ENCODE results near the gene SELENOO. TPM values are rescaled to one million over a fixed set of nuclear protein-coding genes. Genes with fewer than 3 reads are reported as not detected.

SELENOO gene
- total and polyA plus RNA-seq, 2 donors from 2014 or later, result 19.7 to 42.8 TPM

GRCh38 chr22:50189184-50189848, 11.5 kb upstream of the SELENOO start:
- H3K36me3 ChIP-seq (ENCODE audit: control insufficient read depth in 2 of 3, insufficient read depth in 3 of 3, low read length in 3 of 3), result peaks cover 0 to under 1% (median 0%) of the 10 kb centered on the region in 3 donors
- no peak overlapping the region for H3K9ac ChIP-seq (ENCODE audit: low read length in 3 of 3)
- DNase-seq (peak in 2 of 5 donors; percentile 66 to 88), FAIRE-seq (no peak)
- no peak overlapping the region for H3K27ac ChIP-seq (ENCODE audit: low read depth in 2 of 2, low read length in 2 of 2)
- intact Hi-C loops (cut with DNase I), result no loop called here
- H3K4me3 ChIP-seq (ENCODE audit: low read length in 3 of 3), result no peak overlapping the region
- H3K4me1 ChIP-seq (ENCODE audit: control insufficient read depth in 2 of 3, insufficient read depth in 2 of 3, low read depth in 1 of 3, low read length in 3 of 3), result peaks cover 0 to 33% (median 4%) of the 10 kb centered on the region in 3 donors
- H3K9me3 ChIP-seq (ENCODE audit: control insufficient read depth in 2 of 3, insufficient read depth in 1 of 3, low read length in 3 of 3), result no peaks in the 10 kb centered on the region
- TF ChIP-seq CTCF (IDR thresholded peaks at IDR 0.05; ENCODE audit: borderline replicate concordance, extremely low read depth, insufficient read depth), result no peak
- H3K27me3 ChIP-seq (ENCODE audit: control insufficient read depth, insufficient read depth, low read length), result no peaks in the 10 kb centered on the region

GRCh38 chr22:50189849-50190181, 11.0 kb upstream of the SELENOO start:
- no peak overlapping the region for H3K9ac ChIP-seq (ENCODE audit: low read length in 3 of 3)
- H3K4me3 ChIP-seq (ENCODE audit: low read length in 3 of 3), result peak overlapping the region in 1 of 3 donors; percentile 47
- H3K27ac ChIP-seq (ENCODE audit: low read depth in 2 of 2, low read length in 2 of 2), result peak overlapping the region in 1 of 2 donors; percentile 63
- TF ChIP-seq CTCF (IDR thresholded peaks at IDR 0.05; ENCODE audit: borderline replicate concordance, extremely low read depth, insufficient read depth), result no peak
- peaks cover 0 to 3% (median 3%) of the 10 kb centered on the region in 3 donors for H3K36me3 ChIP-seq (ENCODE audit: control insufficient read depth in 2 of 3, insufficient read depth in 3 of 3, low read length in 3 of 3)
- H3K9me3 ChIP-seq (ENCODE audit: control insufficient read depth in 2 of 3, insufficient read depth in 1 of 3, low read length in 3 of 3), result no peaks in the 10 kb centered on the region
- DNase-seq, result no peak
- intact Hi-C loops (cut with DNase I), result no loop called here
- H3K27me3 ChIP-seq (ENCODE audit: control insufficient read depth, insufficient read depth, low read length), result no peaks in the 10 kb centered on the region
- H3K4me1 ChIP-seq (ENCODE audit: control insufficient read depth in 2 of 3, insufficient read depth in 2 of 3, low read depth in 1 of 3, low read length in 3 of 3), result peaks cover 0 to 28% (median 4%) of the 10 kb centered on the region in 3 donors
- no peak for FAIRE-seq

GRCh38 chr22:50190182-50190940, 10.4 kb upstream of the SELENOO start:
- H3K4me1 ChIP-seq (ENCODE audit: control insufficient read depth in 2 of 3, insufficient read depth in 2 of 3, low read depth in 1 of 3, low read length in 3 of 3), result peaks cover 0 to 26% (median 4%) of the 10 kb centered on the region in 3 donors
- H3K27ac ChIP-seq (ENCODE audit: low read depth in 2 of 2, low read length in 2 of 2), result peak overlapping the region; percentile 63 to 78
- peak overlapping the region in 2 of 3 donors; percentile 37 to 47 for H3K4me3 ChIP-seq (ENCODE audit: low read length in 3 of 3)
- H3K9ac ChIP-seq (ENCODE audit: low read length in 3 of 3), result peak overlapping the region in 2 of 3 donors; percentile 33 to 58
- intact Hi-C loops (cut with DNase I), result no loop called here
- FAIRE-seq (no peak), DNase-seq (peak; percentile 78 to 96 (median 84))
- no peaks in the 10 kb centered on the region for H3K9me3 ChIP-seq (ENCODE audit: control insufficient read depth in 2 of 3, insufficient read depth in 1 of 3, low read length in 3 of 3)
- TF ChIP-seq CTCF (IDR thresholded peaks at IDR 0.05; ENCODE audit: borderline replicate concordance, extremely low read depth, insufficient read depth), result peak; percentile 53
- H3K36me3 ChIP-seq (ENCODE audit: control insufficient read depth in 2 of 3, insufficient read depth in 3 of 3, low read length in 3 of 3), result peaks cover 0 to 3% (median 3%) of the 10 kb centered on the region in 3 donors
- H3K27me3 ChIP-seq (ENCODE audit: control insufficient read depth, insufficient read depth, low read length), result no peaks in the 10 kb centered on the region
